GM23338 (cell line): ENCODE results near the gene ESPL1. TPM values are rescaled to one million over a fixed set of nuclear protein-coding genes. Genes with fewer than 3 reads are reported as not detected.
A peak's percentile ranks its signal among the peaks of the same experiment; 100 is the strongest.

Source experiments
- ATAC-seq: fragments of 200-7000 bp; cut with Tn5 transposase; 3 replicates; pipeline ENCODE4 v1.9.1; 2020
- DNase-seq: peaks from one replicate; pipeline ENCODE4 v3.0.0-alpha.2; 2015; ENCODE audit warnings: low spot score
- H2AFZ ChIP-seq: fragments of 200-600 bp; sonication (generic); 2 replicates; pipeline ENCODE4 v1.8.0; 2016; ENCODE audit warnings: antibody characterized with exemption, mild to moderate bottlenecking, moderate library complexity
- H3F3A ChIP-seq: fragments of 200-600 bp; sonication (generic); replicated peaks from 2 replicates; pipeline ENCODE4 v1.8.0; 2017; ENCODE audit warnings: antibody characterized with exemption, mixed run types, low read depth
- H3K27ac ChIP-seq: fragments of 200-600 bp; sonication (generic); 2 replicates; pipeline ENCODE4 v1.6.1; 2016; ENCODE audit warnings: low read depth
- H3K27me3 ChIP-seq: fragments of 200-600 bp; sonication (generic); 2 replicates; pipeline ENCODE4 v1.8.0; 2016; ENCODE audit warnings: mild to moderate bottlenecking, mixed run types, moderate library complexity; ENCODE audit not compliant: insufficient read depth
- H3K36me3 ChIP-seq: fragments of 200-600 bp; sonication (generic); 2 replicates; pipeline ENCODE4 v1.8.0; 2016; ENCODE audit warnings: mild to moderate bottlenecking; ENCODE audit not compliant: insufficient read depth
- H3K4me1 ChIP-seq: fragments of 200-600 bp; sonication (generic); 2 replicates; pipeline ENCODE4 v1.8.0; 2016; ENCODE audit warnings: mild to moderate bottlenecking, moderate library complexity; ENCODE audit not compliant: insufficient read depth
- H3K4me2 ChIP-seq: fragments of 200-600 bp; sonication (generic); 2 replicates; pipeline ENCODE4 v1.7.1; 2017; ENCODE audit warnings: mixed run types
- H3K4me3 ChIP-seq: fragments of 200-600 bp; sonication (generic); 2 replicates; pipeline ENCODE4 v1.6.1; 2016; ENCODE audit warnings: mixed run types
- H3K79me2 ChIP-seq: fragments of 200-600 bp; sonication (generic); replicated peaks from 2 replicates; pipeline ENCODE4 v1.8.0; 2017; ENCODE audit warnings: mild to moderate bottlenecking; ENCODE audit not compliant: insufficient read depth
- H3K9me2 ChIP-seq: fragments of 200-600 bp; sonication (generic); 2 replicates; pipeline ENCODE4 v1.8.0; 2017; ENCODE audit not compliant: insufficient read depth
- H4K20me1 ChIP-seq: fragments of 200-600 bp; sonication (generic); replicated peaks from 2 replicates; pipeline ENCODE4 v1.8.0; 2017; ENCODE audit warnings: mild to moderate bottlenecking; ENCODE audit not compliant: insufficient read depth
- H3K27ac Mint-ChIP-seq: 2 replicates; pipeline ENCODE4 v1.8.0; 2020; ENCODE audit warnings: inconsistent platforms, mild to moderate bottlenecking, moderate library complexity, mixed read lengths
- H3K27me3 Mint-ChIP-seq: 3 replicates; pipeline ENCODE4 v1.8.0; 2022; ENCODE audit warnings: low read depth, mild to moderate bottlenecking, moderate library complexity, mixed read lengths, inconsistent platforms; ENCODE audit not compliant: insufficient read depth, poor library complexity
- H3K36me3 Mint-ChIP-seq: 3 replicates; pipeline ENCODE4 v1.8.0; 2021; ENCODE audit warnings: low read depth, mild to moderate bottlenecking, inconsistent platforms, moderate library complexity, mixed read lengths
- H3K4me1 Mint-ChIP-seq: 3 replicates; pipeline ENCODE4 v1.8.0; 2020; ENCODE audit warnings: mild to moderate bottlenecking, inconsistent platforms, mixed read lengths
- H3K4me3 Mint-ChIP-seq: 3 replicates; pipeline ENCODE4 v1.8.0; 2021; ENCODE audit warnings: moderate library complexity, mild to moderate bottlenecking, inconsistent platforms, mixed read lengths
- H3K9me3 Mint-ChIP-seq: 3 replicates; pipeline ENCODE4 v1.8.0; 2020; ENCODE audit warnings: moderate library complexity, mild to moderate bottlenecking, inconsistent platforms, mixed read lengths
- CREB1 ChIP-seq: fragments of 250-450 bp; sonication (Bioruptor Pico); IDR thresholded peaks from 2 replicates; pipeline ENCODE4 v1.5.0; 2020; ENCODE audit warnings: low read depth, mild to moderate bottlenecking, moderate library complexity
- CTCF ChIP-seq, 2 experiments: fragments of 200-600 bp in 1 of 2; sonication (generic) in 1 of 2; conservative IDR thresholded peaks; 2 replicates each; pipeline versions ENCODE4 v1.5.1 to v1.6.1; 2016 to 2017; ENCODE audit warnings: antibody characterized with exemption in 2 of 2, low read depth in 2 of 2, mild to moderate bottlenecking in 2 of 2, moderate library complexity in 1 of 2
- ETS1 ChIP-seq: IDR thresholded peaks from 2 replicates; pipeline ENCODE4 v1.6.1; 2016; ENCODE audit warnings: antibody characterized with exemption
- EZH2 ChIP-seq: fragments of 200-600 bp; sonication (generic); IDR thresholded peaks from one replicate; pipeline ENCODE4 v1.8.0; 2017; ENCODE audit warnings: antibody characterized with exemption, mild to moderate bottlenecking, low read depth; ENCODE audit not compliant: unreplicated experiment
- EZH2phosphoT487 ChIP-seq: fragments of 200-600 bp; sonication (generic); IDR thresholded peaks from one replicate; pipeline ENCODE4 v1.8.1; 2018; ENCODE audit warnings: antibody characterized with exemption; ENCODE audit not compliant: unreplicated experiment
- JUNB ChIP-seq: IDR thresholded peaks from one replicate; pipeline ENCODE4 v1.6.1; 2016; ENCODE audit warnings: antibody characterized with exemption; ENCODE audit not compliant: unreplicated experiment
- NANOG ChIP-seq: IDR thresholded peaks from 2 replicates; pipeline ENCODE4 v1.6.1; 2016; ENCODE audit warnings: antibody characterized with exemption, borderline replicate concordance
- POLR2AphosphoS5 ChIP-seq: IDR thresholded peaks from 2 replicates; pipeline ENCODE4 v1.6.1; 2016; ENCODE audit warnings: antibody characterized with exemption, low read depth
- REST ChIP-seq: IDR thresholded peaks from one replicate; pipeline ENCODE4 v1.6.1; 2018; ENCODE audit warnings: antibody characterized with exemption; ENCODE audit not compliant: unreplicated experiment
- STAT1 ChIP-seq: IDR thresholded peaks from one replicate; pipeline ENCODE4 v1.6.1; 2016; ENCODE audit warnings: antibody characterized with exemption; ENCODE audit not compliant: unreplicated experiment
- ZNF114 ChIP-seq: fragments of 250-450 bp; sonication (Bioruptor Pico); IDR thresholded peaks from 2 replicates; pipeline ENCODE4 v1.5.0; 2020; ENCODE audit warnings: mild to moderate bottlenecking, moderate library complexity
- ZNF331 ChIP-seq: fragments of 250-450 bp; sonication (Bioruptor Pico); IDR thresholded peaks from 2 replicates; pipeline ENCODE4 v1.5.0; 2020; ENCODE audit warnings: low read depth, mild to moderate bottlenecking, moderate library complexity
- polyA plus RNA-seq: library from polyadenylated mRNA; unstranded; fragments of >200 nt; fragmentation: Nextera tagmentation; extraction: Ambion mirVana; gene quantifications from 2 replicates; pipeline ENCODE4 v1.2.1, GENCODE V29; 2016
- total RNA-seq: library from RNA; depleted of rRNA; stranded (reverse); fragments of >200 nt; shearing (Covaris generic); gene quantifications from 2 replicates; pipeline ENCODE4 v1.2.3, GENCODE V29; 2014

The ESPL1 gene
- total and polyA plus RNA-seq, 2 experiments from 2014 or later, result 13.2 to 56.5 TPM

- Mint-ChIP-seq H3K27ac (no peak overlapping the region), H3K36me3 (peaks cover 56% of the 10 kb centered on the region), H3K4me3 (no peak overlapping the region), H3K4me1 (no peaks in the 10 kb centered on the region), H3K9me3 (no peaks in the 10 kb centered on the region), H3K27me3 (peaks cover 4% of the 10 kb centered on the region)
- TF ChIP-seq NANOG (no peak), EZH2phosphoT487 (no peak), CREB1 (CRISPR knock-in tag) (no peak), STAT1 (no peak), ZNF331 (CRISPR knock-in tag) (no peak)
- Histone ChIP-seq H3K27ac (no peak overlapping the region), H3K79me2 (no peaks in the 10 kb centered on the region), H3K4me2 (no peak overlapping the region), H3K9me2 (no peaks in the 10 kb centered on the region), H3K4me3 (no peak overlapping the region), H3K27me3 (no peaks in the 10 kb centered on the region), H2AFZ (no peak overlapping the region), H3K4me1 (no peaks in the 10 kb centered on the region), H4K20me1 (no peaks in the 10 kb centered on the region; the same call in none of the 2 replicates), H3K36me3 (peaks cover 8% of the 10 kb centered on the region), H3F3A (no peaks in the 10 kb centered on the region)
- ATAC-seq (no peak), DNase-seq (no peak)
These were observed 45.9 kb downstream of the ESPL1 start for GRCh38 chr12:53313996-53314395.

- H3K9me3 Mint-ChIP-seq, result no peaks in the 10 kb centered on the region
- H3K36me3 Mint-ChIP-seq, result peaks cover 34% of the 10 kb centered on the region
- ATAC-seq, result no peak
- TF ChIP-seq REST (no peak), NANOG (no peak), CREB1 (CRISPR knock-in tag) (no peak), JUNB (no peak), EZH2phosphoT487 (no peak), ZNF114 (no peak), POLR2AphosphoS5 (no peak), EZH2 (no peak), CTCF (conservative IDR thresholded peaks at IDR 0.05; ENCODE audit: low read depth in 2 of 2) (no peak), STAT1 (no peak), ETS1 (no peak), ZNF331 (CRISPR knock-in tag) (no peak)
These were observed 52.5 kb downstream of the ESPL1 start for GRCh38 chr12:53320352-53321195.

More at GRCh38 chr12:53320352-53321195, 52.5 kb downstream of the ESPL1 start:
- Mint-ChIP-seq H3K4me1 (peaks cover 19% of the 10 kb centered on the region; the same call in 2 of the 3 replicates), H3K27ac (peak overlapping the region; percentile 99), H3K27me3 (peaks cover 32% of the 10 kb centered on the region), H3K4me3 (peak overlapping the region; percentile 94)
- Histone ChIP-seq H3K27me3 (peaks cover 34% of the 10 kb centered on the region), H3K27ac (no peak overlapping the region), H3K36me3 (peaks cover 8% of the 10 kb centered on the region), H3K4me3 (peak overlapping the region; percentile 76), H3K4me2 (peak overlapping the region; percentile 77), H3K4me1 (peaks cover 16% of the 10 kb centered on the region), H3F3A (peaks cover 13% of the 10 kb centered on the region), H3K9me2 (no peaks in the 10 kb centered on the region), H3K79me2 (no peaks in the 10 kb centered on the region), H4K20me1 (no peaks in the 10 kb centered on the region; the same call in 1 of the 2 replicates), H2AFZ (no peak overlapping the region)
- no peak for DNase-seq
